ENCODE data around the gene CPVL. TPM values are rescaled to one million over a fixed set of nuclear protein-coding genes. Genes with fewer than 3 reads are reported as not detected.
"Not testable (repeated sequence)": the region's sequence is repeated elsewhere in the genome, so short reads cannot be mapped to it uniquely, and the experiment has no call there.

The CPVL gene
- polyA plus RNA-seq, 3 donors, result 51.7 to 73.9 (median 57.5) TPM

GRCh38 chr7:29126804-29127203 is 19.5 kb downstream of the CPVL start:
- DNase-seq, result no peak

GRCh38 chr7:29123626-29124190 is 22.6 kb downstream of the CPVL start:
- DNase-seq, result no peak

- no peak for DNase-seq
Measured at GRCh38 chr7:29122759-29123158, 23.6 kb downstream of the CPVL start.

GRCh38 chr7:29122081-29122480 is 24.3 kb downstream of the CPVL start:
- DNase-seq, result no peak

GRCh38 chr7:29120955-29121354 is 25.4 kb downstream of the CPVL start:
- no peak for DNase-seq

GRCh38 chr7:29119538-29119937 is 26.8 kb downstream of the CPVL start:
- DNase-seq, result no peak

GRCh38 chr7:29116361-29117200 is 29.8 kb downstream of the CPVL start:
- DNase-seq, result no peak

- no peak for DNase-seq
Measured at GRCh38 chr7:29115753-29116152, 30.6 kb downstream of the CPVL start.

- DNase-seq, result no peak
Measured at GRCh38 chr7:29115130-29115687, 31.1 kb downstream of the CPVL start.

GRCh38 chr7:29114266-29114665 is 32.1 kb downstream of the CPVL start:
- DNase-seq, result not testable (repeated sequence)

GRCh38 chr7:29113384-29114102 is 32.8 kb downstream of the CPVL start:
- DNase-seq, result no peak

- no peak for DNase-seq
Measured at GRCh38 chr7:29112721-29113120, 33.6 kb downstream of the CPVL start.

- no peak for DNase-seq
Measured at GRCh38 chr7:29109899-29110298, 36.4 kb downstream of the CPVL start.

GRCh38 chr7:29109358-29109757 is 37.0 kb downstream of the CPVL start:
- no peak for DNase-seq

- no peak for DNase-seq
Measured at GRCh38 chr7:29107056-29107455, 39.3 kb downstream of the CPVL start.

- DNase-seq, result no peak
Measured at GRCh38 chr7:29106669-29106988, 39.7 kb downstream of the CPVL start.

- peak; percentile 80 for DNase-seq
Measured at GRCh38 chr7:29105752-29106668, 40.3 kb downstream of the CPVL start.

GRCh38 chr7:29105191-29105590 is 41.1 kb downstream of the CPVL start:
- DNase-seq, result no peak

- DNase-seq, result peak; percentile 78
Measured at GRCh38 chr7:29102558-29103151, 43.7 kb downstream of the CPVL start.

GRCh38 chr7:29100924-29101323 is 45.4 kb downstream of the CPVL start:
- DNase-seq, result no peak
